ENCODE data around the gene FBXO21. TPM values are rescaled to one million over a fixed set of nuclear protein-coding genes. Genes with fewer than 3 reads are reported as not detected.

Gene FBXO21
- total RNA-seq, 1 experiment from 2014 or later: 57.5 TPM

DNA sequence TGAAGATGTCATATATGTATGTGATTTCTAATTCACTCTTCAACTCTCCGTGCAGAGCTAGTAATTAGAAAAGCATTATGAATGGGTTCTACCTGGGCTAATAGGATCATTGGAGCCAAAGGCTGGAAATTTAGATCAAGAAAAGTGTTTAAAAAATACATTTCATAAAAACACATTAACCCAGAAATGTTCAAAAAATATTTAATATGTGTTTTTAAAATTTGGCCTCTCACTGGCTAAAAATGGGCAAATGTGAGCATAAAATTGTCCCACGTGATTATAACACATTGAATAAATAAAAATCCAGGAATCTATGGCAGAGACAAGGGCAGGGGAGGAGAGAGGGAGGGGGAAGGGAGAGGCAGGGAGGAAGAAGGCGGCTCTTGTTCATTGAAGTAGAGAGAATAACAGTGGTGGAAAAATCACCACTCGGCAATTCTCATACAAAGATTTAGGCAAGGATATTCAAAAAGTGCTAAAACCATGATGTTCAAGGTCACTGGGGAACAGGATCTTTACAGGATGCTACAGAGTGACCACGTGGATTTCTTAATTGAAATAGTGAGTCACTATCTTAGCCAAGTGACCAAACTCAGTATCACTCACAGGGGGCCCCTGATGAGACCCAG lies 38.8 kb downstream of the FBXO21 start:
- no peaks in the 10 kb centered on the region for H3K27me3 Mint-ChIP-seq (ENCODE audit: unreplicated experiment)
- H3K4me1 Mint-ChIP-seq (ENCODE audit: low read depth, unreplicated experiment): no peaks in the 10 kb centered on the region
- no peak for DNase-seq
- TF ChIP-seq, protein P1, sequence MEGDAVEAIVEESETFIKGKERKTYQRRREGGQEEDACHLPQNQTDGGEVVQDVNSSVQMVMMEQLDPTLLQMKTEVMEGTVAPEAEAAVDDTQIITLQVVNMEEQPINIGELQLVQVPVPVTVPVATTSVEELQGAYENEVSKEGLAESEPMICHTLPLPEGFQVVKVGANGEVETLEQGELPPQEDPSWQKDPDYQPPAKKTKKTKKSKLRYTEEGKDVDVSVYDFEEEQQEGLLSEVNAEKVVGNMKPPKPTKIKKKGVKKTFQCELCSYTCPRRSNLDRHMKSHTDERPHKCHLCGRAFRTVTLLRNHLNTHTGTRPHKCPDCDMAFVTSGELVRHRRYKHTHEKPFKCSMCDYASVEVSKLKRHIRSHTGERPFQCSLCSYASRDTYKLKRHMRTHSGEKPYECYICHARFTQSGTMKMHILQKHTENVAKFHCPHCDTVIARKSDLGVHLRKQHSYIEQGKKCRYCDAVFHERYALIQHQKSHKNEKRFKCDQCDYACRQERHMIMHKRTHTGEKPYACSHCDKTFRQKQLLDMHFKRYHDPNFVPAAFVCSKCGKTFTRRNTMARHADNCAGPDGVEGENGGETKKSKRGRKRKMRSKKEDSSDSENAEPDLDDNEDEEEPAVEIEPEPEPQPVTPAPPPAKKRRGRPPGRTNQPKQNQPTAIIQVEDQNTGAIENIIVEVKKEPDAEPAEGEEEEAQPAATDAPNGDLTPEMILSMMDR (IDR thresholded peaks at IDR 0.05; ENCODE audit: unreplicated experiment): peak; percentile 2
- no TSS peak for BruUV-seq (replicated peaks)
- intact Hi-C loops (cut with micrococcal nuclease; ENCODE audit: unreplicated experiment): no loop called here
- CTCF ChIA-PET: no interaction called here
- peaks cover 28% of the 10 kb centered on the region for H3K36me3 Mint-ChIP-seq (ENCODE audit: insufficient read depth, unreplicated experiment)
- H3K27ac Mint-ChIP-seq (ENCODE audit: unreplicated experiment): no peak overlapping the region
- no peak overlapping the region for H3K4me3 Mint-ChIP-seq (ENCODE audit: low read depth, unreplicated experiment)
- H3K9me3 Mint-ChIP-seq (ENCODE audit: low read depth, unreplicated experiment): no peaks in the 10 kb centered on the region

DNA sequence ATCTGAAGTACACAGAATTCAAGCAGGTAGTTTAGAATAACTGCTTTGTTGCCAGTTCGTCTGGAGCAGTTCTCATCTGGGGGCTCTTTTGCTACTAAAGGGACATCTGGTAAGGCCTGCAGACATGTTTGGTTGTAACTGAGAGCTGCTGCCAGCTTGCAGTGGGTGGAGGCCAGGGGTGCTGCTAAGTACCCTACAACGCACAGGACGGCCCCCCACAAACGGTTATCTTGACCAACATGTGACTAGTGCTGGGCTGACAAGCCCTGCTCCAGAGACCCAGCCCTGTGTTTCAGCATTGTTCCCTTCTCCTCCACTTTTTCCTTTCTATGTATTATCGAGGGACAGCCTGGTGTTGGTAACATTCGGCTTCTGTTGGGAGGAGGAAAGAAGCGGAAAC lies 40.8 kb downstream of the FBXO21 start:
- Mint-ChIP-seq H3K9me3 (ENCODE audit: low read depth, unreplicated experiment) (no peaks in the 10 kb centered on the region), H3K36me3 (ENCODE audit: insufficient read depth, unreplicated experiment) (peaks cover 25% of the 10 kb centered on the region), H3K4me1 (ENCODE audit: low read depth, unreplicated experiment) (no peaks in the 10 kb centered on the region), H3K4me3 (ENCODE audit: low read depth, unreplicated experiment) (no peak overlapping the region), H3K27me3 (ENCODE audit: unreplicated experiment) (no peaks in the 10 kb centered on the region), H3K27ac (ENCODE audit: unreplicated experiment) (no peak overlapping the region)
- CTCF ChIA-PET: no interaction called here
- no peak for DNase-seq
- TF ChIP-seq, protein P1 (IDR thresholded peaks at IDR 0.05; ENCODE audit: unreplicated experiment): no peak
- no TSS peak for BruUV-seq (replicated peaks)
- intact Hi-C loops (cut with micrococcal nuclease; ENCODE audit: unreplicated experiment): no loop called here

DNA sequence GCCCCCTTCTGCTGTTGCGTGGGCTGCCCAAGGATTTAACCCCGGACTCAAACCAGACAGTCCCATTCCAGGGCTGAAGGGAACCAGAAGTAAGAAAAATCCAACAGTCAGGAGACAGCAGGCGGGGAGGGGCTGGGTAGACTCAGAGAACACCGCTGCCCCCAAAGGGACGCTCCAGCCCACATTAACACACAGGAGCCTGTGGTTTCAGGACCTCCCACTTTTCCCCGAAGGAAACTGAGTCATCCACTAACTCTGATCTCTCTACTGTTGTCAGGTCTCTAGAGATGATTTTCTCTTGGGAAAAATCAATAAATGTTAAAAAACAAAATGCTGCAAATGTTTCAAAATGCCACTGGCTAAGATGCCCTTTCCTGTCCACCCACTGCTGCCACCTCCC lies 41.6 kb downstream of the FBXO21 start:
- Mint-ChIP-seq H3K27ac (ENCODE audit: unreplicated experiment) (no peak overlapping the region), H3K36me3 (ENCODE audit: insufficient read depth, unreplicated experiment) (peaks cover 21% of the 10 kb centered on the region)
- CTCF ChIA-PET: no interaction called here

DNA sequence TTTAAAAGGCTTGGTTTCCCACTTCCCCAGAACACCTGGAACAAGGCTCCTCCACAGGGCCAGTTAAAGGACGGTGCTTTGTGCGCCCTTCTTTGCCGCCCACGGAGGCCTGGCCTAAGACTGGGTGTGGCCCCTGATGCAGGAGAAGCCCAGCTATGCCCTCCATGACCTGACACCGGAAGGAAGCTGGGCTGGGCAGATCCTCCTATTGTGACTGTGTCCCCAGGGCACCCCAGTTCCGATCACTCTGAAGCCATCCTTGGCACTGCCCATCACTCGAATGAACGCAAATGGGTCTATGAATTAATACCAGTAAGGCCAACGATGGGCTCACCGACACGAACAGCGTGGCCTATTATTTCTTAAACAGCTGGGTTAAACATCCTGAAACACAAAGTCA lies 42.6 kb downstream of the FBXO21 start:
- BruUV-seq (replicated peaks): no TSS peak
- DNase-seq: no peak
- TF ChIP-seq, protein P1 (IDR thresholded peaks at IDR 0.05; ENCODE audit: unreplicated experiment): no peak
- peaks cover 14% of the 10 kb centered on the region for H3K4me1 Mint-ChIP-seq (ENCODE audit: low read depth, unreplicated experiment)
- H3K9me3 Mint-ChIP-seq (ENCODE audit: low read depth, unreplicated experiment): no peaks in the 10 kb centered on the region
- no peak overlapping the region for H3K4me3 Mint-ChIP-seq (ENCODE audit: low read depth, unreplicated experiment)
- H3K27me3 Mint-ChIP-seq (ENCODE audit: unreplicated experiment): no peaks in the 10 kb centered on the region
- intact Hi-C loops (cut with micrococcal nuclease; ENCODE audit: unreplicated experiment): no loop called here
- no peak overlapping the region for H3K27ac Mint-ChIP-seq (ENCODE audit: unreplicated experiment)
- H3K36me3 Mint-ChIP-seq (ENCODE audit: insufficient read depth, unreplicated experiment): peaks cover 26% of the 10 kb centered on the region
- CTCF ChIA-PET: interaction anchor here (0.7 kb wide), 1 partner anchor 214 kb away, joined by 6 read pairs; no protein-coding TSS in a partner anchor

More for the DNA sequence above, 41.6 kb downstream of the FBXO21 start:
- Mint-ChIP-seq H3K27me3 (ENCODE audit: unreplicated experiment) (no peaks in the 10 kb centered on the region), H3K9me3 (ENCODE audit: low read depth, unreplicated experiment) (no peaks in the 10 kb centered on the region), H3K4me3 (ENCODE audit: low read depth, unreplicated experiment) (no peak overlapping the region), H3K4me1 (ENCODE audit: low read depth, unreplicated experiment) (peaks cover 4% of the 10 kb centered on the region)
- TF ChIP-seq, protein P1 (IDR thresholded peaks at IDR 0.05; ENCODE audit: unreplicated experiment): no peak
- BruUV-seq (replicated peaks): no TSS peak
- intact Hi-C loops (cut with micrococcal nuclease; ENCODE audit: unreplicated experiment): no loop called here
- DNase-seq: no peak
